HG03558 (cell line): Measurements from ENCODE around the gene SPCS1.
"Not testable (repeated sequence)": the region's sequence is repeated elsewhere in the genome, so short reads cannot be mapped to it uniquely, and the experiment has no call there.

Experiments used
- ATAC-seq: cut with Tn5 transposase; IDR thresholded peaks from one replicate; pipeline ENCODE4 v1.9.1; 2021; ENCODE audit warnings: moderate number of reproducible peaks; ENCODE audit not compliant: unreplicated experiment; ENCODE audit errors: extremely low read depth

Gene SPCS1

DNA sequence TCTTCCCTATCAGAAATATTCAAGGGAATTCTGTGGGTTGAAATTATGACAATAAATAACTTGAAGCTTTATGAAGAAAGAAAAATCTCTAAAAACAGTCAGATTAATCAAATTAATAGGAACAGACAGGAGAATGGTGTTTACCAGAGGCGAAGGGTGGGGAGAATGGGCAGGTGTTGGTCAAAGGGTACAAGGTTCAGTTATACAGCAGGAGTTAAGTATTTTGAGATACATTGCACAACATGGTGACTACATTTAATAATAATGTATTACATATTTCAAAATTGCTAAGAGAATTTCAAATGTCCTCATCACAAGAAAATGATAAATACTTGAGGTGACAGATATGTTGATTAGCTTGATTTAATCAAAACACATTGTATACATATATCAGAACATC, 18.6 kb downstream of the SPCS1 start:
- ATAC-seq, result no peak

DNA sequence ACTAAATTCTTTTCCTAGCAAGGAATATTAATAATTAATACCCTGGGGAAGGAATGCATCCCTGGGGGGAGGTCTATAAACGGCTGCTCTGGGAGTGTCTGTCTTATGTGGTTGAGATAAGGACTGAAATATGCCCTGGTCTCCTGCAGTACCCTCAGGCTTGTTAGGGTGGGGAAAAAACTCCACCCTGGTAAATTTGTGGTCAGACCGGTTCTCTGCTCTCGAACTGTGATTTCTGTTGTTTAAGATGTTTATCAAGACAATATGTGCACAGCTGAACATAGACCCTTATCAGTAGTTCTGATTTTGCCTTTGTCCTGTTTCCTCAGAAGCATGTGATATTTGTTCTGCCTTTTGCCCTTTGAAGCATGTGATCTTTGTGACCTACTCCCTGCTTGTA, 22.8 kb downstream of the SPCS1 start:
- ATAC-seq, result not testable (repeated sequence)

DNA sequence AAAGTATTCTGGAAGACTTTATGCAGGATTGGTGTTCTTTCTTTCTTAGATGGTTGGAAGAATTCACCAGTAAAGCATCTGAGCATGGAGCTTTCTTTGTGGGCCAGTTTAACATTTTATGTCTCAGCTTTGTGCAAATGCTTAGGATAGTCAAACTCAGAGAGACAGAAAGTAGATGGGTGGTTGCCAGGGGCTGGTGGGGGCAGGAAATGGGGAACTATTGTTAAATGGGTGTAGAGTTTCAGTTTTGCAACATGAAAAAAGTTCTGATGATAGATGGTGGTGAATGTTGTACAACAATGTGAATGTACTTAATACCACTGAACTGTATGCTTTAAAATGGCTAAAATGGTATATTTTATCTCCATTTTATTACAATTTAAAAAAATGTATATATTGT, 24.8 kb downstream of the SPCS1 start:
- no peak for ATAC-seq

DNA sequence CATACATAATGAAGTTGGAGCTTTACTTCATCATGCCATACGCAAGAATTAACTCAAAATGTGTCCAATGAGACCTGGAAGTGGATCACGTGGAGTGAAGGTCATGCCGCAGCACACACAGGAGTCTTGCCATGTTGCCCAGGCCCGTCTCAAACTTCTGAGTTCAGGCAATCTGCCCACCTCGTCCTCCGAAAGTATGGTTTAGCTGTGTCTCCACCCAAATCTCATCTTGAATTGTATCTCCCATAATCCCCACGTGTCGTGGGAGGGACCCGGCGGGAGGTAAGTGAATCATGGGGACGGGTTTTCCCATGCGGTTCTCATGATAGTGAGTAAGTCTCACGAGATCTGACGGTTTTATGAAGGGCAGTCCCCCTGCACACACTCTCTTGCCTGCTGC, 25.7 kb downstream of the SPCS1 start:
- no peak for ATAC-seq

GRCh38 chr3:52733256-52733891, 27.5 kb downstream of the SPCS1 start:
- no peak for ATAC-seq

DNA sequence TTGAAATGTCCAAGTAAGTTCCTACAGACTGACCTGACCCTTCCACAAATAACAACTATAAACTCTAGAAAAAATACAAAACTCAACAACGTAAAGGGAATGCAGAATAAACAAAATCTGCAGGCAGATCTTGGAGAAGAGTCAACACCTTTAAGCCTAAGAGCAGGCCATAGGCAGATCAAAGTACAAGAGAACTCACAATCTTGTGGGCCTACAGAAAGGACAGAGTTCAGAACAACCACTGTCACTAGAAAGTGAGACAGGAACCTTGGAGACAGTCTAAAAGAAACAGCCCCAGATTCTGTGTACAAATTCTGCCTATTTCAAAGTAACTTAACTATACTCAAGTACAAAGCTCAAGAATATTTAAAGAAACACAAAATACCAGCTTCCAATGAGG, 33.8 kb downstream of the SPCS1 start:
- no peak for ATAC-seq

- no peak for ATAC-seq
These were observed 36.6 kb downstream of the SPCS1 start for GRCh38 chr3:52742418-52743041.

DNA sequence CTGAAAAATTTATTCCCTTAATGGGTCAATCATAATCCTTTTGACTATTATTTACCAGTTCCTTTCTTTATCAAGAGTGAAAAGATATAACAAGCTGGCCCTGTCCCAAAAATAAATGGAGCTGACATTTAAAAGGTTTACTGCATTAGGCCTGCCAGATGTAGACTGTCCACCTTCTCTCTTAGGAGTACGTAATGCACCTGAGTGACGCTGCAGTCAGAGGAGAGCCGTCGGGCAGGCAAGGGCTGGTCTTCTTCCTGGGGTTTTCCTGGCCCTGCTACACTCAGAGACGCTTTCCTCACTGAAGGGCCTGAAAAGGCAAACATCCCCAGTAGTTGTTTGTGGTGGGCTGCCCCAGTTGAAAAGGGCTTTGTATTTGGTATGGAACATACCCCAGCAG, 37.2 kb downstream of the SPCS1 start:
- ATAC-seq, result no peak

DNA sequence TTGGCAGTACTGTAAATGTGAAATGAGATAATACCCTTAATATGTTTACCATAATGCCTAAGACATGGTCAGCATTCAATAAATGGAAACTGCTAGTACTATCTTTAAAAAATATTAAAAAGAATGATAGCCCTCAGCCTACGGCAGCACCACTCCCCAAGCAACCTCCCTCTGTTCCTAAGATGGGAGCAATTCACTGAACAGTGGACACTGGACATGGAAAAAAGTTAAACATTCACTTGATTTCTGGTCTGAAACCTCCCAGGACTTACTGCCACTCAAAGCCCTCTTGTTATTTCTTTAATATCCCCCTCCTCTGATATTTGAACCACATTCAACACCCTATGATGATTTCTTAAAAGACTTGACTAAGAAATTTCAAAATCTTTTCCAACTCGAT, 37.8 kb downstream of the SPCS1 start:
- no peak for ATAC-seq

DNA sequence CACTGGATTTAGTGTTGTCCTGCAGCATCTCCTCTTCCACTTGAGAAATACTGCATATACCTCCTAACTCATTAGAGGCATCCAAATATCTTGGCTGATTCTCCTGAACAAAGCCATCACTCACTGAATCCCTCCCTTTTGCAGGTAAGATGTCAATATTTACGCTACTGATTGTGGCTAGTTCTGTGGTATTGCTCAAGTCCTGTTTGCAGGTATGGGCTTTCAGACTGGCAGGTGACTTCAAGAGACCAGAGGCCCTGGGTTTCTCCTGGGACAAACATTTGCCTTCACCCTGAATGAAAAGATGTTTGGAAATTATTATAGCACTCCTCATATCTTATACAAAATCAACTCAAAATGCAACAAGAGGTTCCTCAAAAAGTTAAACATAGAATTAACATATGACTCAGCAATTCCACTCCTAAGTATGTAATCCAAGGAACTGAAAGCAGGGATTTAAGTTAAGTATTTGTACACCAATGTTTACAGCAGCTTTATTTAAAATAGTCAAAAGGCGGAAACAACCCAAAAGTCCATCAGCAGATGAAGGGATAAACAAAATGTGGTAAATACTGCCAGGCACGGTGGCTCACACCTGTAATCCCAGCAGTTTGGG, 46.2 kb downstream of the SPCS1 start:
- ATAC-seq, result no peak

GRCh38 chr3:52754373-52754772, 48.5 kb downstream of the SPCS1 start:
- ATAC-seq, result no peak

DNA sequence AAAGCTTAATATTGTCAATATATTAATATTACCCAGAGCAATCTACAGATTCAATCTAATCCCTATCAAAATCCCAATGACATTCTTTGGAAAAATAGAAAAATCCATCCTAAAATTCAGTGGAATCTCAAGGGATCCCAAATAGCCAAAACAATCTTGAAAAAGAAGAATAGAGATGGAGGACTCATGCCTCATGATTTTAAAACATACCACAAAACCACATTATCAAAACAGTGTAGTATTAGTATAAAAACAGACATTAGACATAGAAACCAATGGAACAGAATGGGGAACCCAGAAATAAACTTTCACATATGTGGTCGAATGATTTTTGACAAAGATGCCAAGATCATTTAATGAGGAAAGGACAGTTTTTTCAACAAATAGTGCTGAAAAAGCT, 50.2 kb downstream of the SPCS1 start:
- no peak for ATAC-seq
